ENCODE measurements around the gene HDGF. TPM values are rescaled to one million over a fixed set of nuclear protein-coding genes. Genes with fewer than 3 reads are reported as not detected.

HDGF gene
- total and polyA plus RNA-seq, 3 donors from 2014 or later, result 78.2 to 133 (median 97.7) TPM

- intact Hi-C loops (cut with DNase I; ENCODE audit: low total_unique reads), result no loop called here
- peak; percentile 54 for DNase-seq
- no peaks in the 10 kb centered on the region for H3K27me3 ChIP-seq
- H3K9me3 ChIP-seq, result no peaks in the 10 kb centered on the region
- peak overlapping the region; percentile 97 for H3K27ac ChIP-seq
- H3K4me1 ChIP-seq, result peaks cover 52% of the 10 kb centered on the region
- TF ChIP-seq POLR2A (IDR thresholded peaks at IDR 0.05), result no peak
- no peak for TF ChIP-seq CTCF (IDR thresholded peaks at IDR 0.05)
- 0% methylated on average over 14 to 55 of the region's 64 CpGs for WGBS, 2 donors
- H3K4me3 ChIP-seq, result peak overlapping the region; percentile 78 to 99
- no peaks in the 10 kb centered on the region for H3K36me3 ChIP-seq (ENCODE audit: low read depth, missing control alignments)
Observed at GRCh38 chr1:156750711-156751450, 594 bp downstream of the HDGF start.

GRCh38 chr1:156750191-156750672, 1.2 kb downstream of the HDGF start:
- intact Hi-C loops (cut with DNase I; ENCODE audit: low total_unique reads), result no loop called here

GRCh38 chr1:156749419-156750118, 1.9 kb downstream of the HDGF start:
- Histone ChIP-seq H3K4me3 (peak overlapping the region in 1 of 2 donors; percentile 99), H3K36me3 (ENCODE audit: low read depth, missing control alignments) (no peaks in the 10 kb centered on the region), H3K9me3 (no peaks in the 10 kb centered on the region), H3K27me3 (no peaks in the 10 kb centered on the region), H3K27ac (peak overlapping the region; percentile 97), H3K4me1 (peaks cover 56% of the 10 kb centered on the region)
- 17% methylated on average over 8 of the region's 8 CpGs for WGBS, 2 donors
- TF ChIP-seq CTCF (IDR thresholded peaks at IDR 0.05) (no peak), POLR2A (IDR thresholded peaks at IDR 0.05) (no peak)
- DNase-seq, result no peak
- intact Hi-C loops (cut with DNase I; ENCODE audit: low total_unique reads), result no loop called here

More at GRCh38 chr1:156750191-156750672, 1.2 kb downstream of the HDGF start:
- Histone ChIP-seq H3K27me3 (no peaks in the 10 kb centered on the region), H3K36me3 (ENCODE audit: low read depth, missing control alignments) (no peaks in the 10 kb centered on the region), H3K4me3 (peak overlapping the region; percentile 78 to 99), H3K9me3 (no peaks in the 10 kb centered on the region), H3K4me1 (peaks cover 56% of the 10 kb centered on the region), H3K27ac (peak overlapping the region; percentile 97)
- no peak for DNase-seq
- 0 to 2% methylated on average over 4 to 5 of the region's 5 CpGs for WGBS, 2 donors
- no peak for TF ChIP-seq CTCF (IDR thresholded peaks at IDR 0.05)
- TF ChIP-seq POLR2A (IDR thresholded peaks at IDR 0.05), result no peak

DNA sequence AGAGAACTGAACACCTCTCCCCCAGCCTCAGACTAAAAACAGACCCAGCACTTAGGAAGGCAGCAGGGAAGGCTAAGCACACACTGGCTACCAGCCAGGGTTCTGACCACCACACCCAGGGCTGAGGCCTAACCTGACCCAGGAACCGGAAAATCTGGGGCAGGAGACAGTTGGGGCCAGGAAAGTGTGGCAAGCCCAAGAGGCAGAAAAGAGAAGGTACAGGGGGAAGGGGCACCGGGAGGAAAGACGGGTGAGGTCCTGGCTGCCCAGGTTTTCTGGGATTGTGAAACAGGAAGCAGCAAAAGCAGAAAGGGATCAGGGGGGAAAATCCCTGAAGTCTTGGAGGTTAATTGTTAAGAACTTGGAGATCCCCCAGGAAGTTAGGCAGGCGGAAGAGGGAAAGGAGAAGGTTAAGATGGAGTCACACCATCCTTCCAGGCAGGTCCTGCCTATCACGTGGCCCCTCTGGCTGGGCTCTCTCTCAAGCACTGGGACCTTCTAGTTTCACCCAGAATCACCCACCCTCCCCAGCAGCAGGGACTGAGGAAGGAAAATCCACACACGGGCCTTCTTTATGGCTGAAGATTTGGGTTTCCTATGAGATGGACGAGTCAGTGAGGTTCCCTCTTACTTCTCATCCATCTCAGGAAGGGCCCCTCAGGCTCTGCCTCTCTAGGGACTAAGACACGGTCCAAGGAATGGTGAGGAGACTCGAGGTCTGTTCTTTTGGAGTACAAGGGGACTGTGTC, 2.6 kb downstream of the HDGF start:
- peak; percentile 67 for DNase-seq
- peaks cover 56% of the 10 kb centered on the region for H3K4me1 ChIP-seq
- intact Hi-C loops (cut with DNase I; ENCODE audit: low total_unique reads), result no loop called here

More for the DNA sequence above, 2.6 kb downstream of the HDGF start:
- Histone ChIP-seq H3K27ac (peak overlapping the region; percentile 97), H3K4me3 (peak overlapping the region in 1 of 2 donors; percentile 99), H3K9me3 (no peaks in the 10 kb centered on the region), H3K27me3 (no peaks in the 10 kb centered on the region), H3K36me3 (ENCODE audit: low read depth, missing control alignments) (no peaks in the 10 kb centered on the region)
- 22 to 27% methylated on average over 9 of the region's 9 CpGs for WGBS, 2 donors
- TF ChIP-seq POLR2A (IDR thresholded peaks at IDR 0.05), result no peak
- TF ChIP-seq CTCF (IDR thresholded peaks at IDR 0.05), result no peak

Data from testis (tissue), 3 donors.